Measurements from ENCODE around the gene PPARG.
"Not testable (repeated sequence)": the region's sequence is repeated elsewhere in the genome, so short reads cannot be mapped to it uniquely, and the experiment has no call there.

The PPARG gene

GRCh38 chr3:12288182-12289129, at the start of gene PPARG:
Gene PPARG (plus strand): TSS chr3:12289070. CDS start chr3:12379712, 90,642 bp downstream.
- FAIRE-seq: no peak

DNA sequence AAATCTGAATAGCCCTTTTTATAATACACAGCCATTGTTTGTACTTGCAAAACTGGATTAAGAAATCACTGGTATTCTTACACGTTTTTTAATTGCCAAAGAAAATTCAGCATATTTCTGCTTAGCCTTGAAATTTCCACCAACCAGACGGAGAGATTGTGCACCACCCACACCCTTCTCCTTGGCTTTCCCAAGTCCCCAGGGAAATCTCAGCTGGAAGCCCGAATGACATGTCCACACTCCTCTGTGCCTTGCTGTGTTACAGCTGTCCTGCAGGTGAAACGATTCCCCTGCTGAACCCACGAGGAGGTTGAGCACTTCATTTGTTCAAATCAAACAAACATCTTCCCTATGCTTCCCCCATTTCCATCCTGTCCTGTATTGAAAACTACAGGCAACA, 49.6 kb upstream of the PPARG start:
- no peak for FAIRE-seq

- FAIRE-seq: no peak
Observed at GRCh38 chr3:12242772-12243171, 46.1 kb upstream of the PPARG start.

GRCh38 chr3:12246497-12247163, 42.2 kb upstream of the PPARG start:
- FAIRE-seq: no peak

DNA sequence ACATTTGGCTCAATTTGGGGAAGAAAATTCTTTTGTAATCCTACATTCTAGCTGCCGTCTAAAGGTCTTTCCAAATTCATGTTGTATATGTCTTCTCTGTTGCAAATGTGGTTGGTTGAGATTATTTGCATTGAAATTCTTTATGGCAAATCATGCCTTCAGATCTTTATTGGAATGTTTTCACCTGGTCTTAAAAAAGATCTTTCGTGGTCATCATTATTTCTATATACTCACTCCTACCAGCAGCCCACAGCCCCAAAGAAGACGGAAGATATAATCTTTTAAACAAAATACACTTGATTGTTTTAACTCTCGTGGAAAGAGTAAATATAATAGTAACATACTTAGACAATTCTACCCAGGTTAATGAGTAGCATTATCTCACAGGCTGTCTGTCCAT, 41.5 kb upstream of the PPARG start:
- FAIRE-seq: no peak

GRCh38 chr3:12249519-12249918, 39.4 kb upstream of the PPARG start:
- no peak for FAIRE-seq

GRCh38 chr3:12252889-12253288, 36.0 kb upstream of the PPARG start:
- no peak for FAIRE-seq

DNA sequence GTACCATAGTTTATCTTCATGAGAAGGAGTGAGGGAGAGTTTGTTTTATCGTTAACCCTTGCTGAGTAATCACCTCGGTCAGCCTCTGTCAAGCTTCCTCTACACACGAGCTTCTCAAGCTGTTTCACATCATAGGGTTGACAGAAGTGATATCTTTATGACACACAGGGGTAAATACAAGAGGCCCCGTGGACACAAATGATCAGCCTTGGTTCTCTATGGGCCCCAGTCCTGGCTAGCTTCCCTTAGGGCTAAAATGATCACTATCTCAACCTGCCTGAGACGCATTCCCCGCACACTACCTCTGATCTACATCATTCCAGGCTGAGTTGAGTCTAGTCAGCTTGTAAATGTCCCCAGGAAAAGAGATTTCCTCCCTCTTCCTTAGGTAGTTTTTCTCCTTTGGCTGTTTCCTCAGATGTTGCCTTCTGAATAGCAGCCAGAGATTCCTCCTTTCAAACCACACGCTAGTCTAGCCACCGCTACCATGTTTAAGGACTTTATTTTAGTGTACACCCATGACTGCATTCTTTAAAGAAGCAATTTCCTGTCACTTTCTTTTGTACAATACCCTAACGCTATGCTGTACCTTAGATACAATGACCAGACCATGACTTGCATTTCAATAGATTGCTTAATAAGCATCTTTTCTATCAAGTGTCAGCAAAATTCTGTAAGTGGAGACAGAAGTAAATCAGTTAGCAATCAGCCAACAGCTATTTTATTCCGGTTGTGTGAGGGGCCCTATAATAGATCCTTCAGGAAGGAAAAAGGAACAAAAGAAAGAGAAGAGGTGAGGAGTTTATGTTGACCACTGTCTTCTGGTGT, 35.1 kb upstream of the PPARG start:
- no peak for FAIRE-seq

DNA sequence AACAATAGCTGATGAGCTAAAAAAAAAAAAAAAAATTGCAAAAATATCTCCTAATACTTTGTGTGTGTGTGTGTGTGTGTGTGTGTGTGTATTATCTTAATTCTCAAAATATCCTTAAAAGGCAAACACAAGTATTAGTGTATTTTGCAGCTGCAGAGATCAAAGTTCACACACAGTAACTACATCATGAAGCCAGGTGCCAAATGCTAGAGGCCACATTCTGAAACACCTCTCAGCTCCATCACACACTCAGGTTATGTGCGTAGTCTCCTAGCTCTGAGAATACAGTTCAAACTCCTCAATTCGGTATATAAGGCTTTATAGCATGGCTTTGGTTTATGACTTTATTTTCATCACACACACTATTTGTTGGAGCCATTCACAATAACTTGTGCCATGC, 33.5 kb upstream of the PPARG start:
- no peak for FAIRE-seq

DNA sequence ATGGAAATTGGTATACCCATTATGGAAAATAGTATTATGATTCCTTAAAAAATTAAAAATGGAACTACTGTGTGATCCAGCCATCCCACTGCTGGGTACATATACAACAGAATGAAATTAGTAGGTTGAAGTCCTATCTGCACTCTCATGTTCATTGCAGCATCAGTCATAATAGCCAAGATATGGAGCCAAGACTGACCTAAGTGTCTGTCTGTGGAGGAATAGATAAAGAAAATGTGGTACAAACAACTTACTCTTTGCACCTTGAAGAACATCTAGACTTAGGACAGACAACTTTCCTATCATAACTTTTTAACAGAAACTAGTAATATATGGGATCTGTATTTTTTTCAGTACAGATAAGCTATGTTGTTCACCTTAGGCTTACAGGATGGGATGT, 30.0 kb upstream of the PPARG start:
- FAIRE-seq: no peak

DNA sequence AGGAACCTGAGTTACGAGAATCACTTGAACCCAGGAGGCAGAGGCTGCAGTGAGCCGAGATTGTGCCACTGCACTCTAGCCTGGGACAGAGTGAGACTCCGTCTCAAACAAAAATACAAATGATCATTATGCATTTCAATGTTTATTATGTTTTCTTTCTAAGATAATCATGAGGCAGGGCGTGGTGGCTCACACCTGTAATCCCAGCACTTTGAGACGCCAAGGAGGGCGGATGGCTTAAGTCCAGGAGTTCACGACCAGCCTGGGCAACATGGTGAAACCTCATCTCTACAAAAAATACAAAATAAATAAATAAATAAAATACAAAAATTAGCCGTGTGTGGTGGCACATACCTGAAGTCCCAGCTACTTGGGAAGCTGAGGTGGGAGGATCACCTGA, 26.7 kb upstream of the PPARG start:
- FAIRE-seq: not testable (repeated sequence)

DNA sequence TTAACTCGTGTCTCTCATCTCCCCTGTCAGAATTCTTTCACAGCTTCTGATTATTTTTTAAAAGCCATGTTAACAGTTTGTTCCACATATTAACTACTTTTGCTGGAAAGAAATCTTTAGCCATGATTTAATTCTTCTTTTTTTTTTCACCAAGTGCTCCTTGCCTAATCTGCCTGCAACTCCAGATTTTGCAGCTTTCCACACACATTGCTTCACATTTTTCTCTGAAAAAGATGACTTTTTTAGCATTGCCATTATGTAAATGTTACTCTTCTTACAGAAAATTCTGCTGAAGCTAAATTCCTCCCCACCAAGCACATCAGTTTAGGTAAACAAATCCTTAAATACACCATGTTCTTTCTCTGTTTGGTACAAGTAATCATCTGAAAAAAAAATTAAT, 23.4 kb upstream of the PPARG start:
- FAIRE-seq: no peak

DNA sequence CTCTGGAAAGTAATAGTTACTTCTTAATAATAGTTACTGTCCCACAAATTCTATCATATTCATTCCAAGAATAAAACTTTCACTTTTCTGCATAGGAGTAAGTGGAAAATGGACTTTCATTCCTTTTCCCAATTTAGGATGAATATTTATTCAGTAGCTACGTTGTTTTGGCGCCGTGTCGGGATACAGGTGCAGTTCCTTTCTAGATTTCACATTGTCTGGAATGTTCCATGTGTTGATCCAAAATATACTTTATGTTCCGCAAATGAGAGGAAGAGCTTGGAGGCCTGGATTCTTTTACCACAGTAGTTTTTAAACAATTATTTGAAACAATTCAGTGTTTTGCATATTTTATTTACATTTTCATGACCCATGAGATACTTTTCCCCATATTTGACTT, 22.8 kb upstream of the PPARG start:
- no peak for FAIRE-seq

DNA sequence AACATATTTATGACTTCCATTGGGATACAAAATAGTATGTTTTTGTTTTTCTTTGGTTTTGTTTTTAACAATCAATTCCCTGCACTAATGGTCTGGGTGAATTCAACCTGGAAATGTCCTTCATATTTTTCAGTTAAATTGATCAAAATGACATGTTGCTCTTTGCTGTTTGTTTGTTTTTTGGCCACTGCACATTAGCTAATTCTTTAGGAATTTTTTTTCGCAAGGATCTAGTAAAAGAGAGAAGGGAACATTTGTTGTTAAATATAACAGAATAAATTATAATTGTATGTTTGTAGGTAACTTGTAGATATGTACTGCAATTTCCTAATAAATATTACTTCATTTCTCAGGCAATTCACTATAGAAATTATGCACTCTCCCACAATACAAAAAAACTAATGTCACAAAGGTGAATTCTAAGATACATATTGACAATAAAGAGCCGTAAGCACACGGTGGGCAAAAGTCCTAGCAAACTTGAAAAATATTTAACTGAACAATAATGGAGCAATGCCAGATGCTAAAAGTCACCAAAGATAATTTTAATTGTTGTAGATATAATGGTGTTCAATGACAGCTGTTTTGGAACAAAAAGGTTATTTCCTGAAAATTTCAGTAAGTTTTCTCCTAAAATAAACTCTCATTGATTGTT, 21.4 kb upstream of the PPARG start:
- no peak for FAIRE-seq

- no peak for FAIRE-seq
Observed at GRCh38 chr3:12268049-12268735, 20.7 kb upstream of the PPARG start.

DNA sequence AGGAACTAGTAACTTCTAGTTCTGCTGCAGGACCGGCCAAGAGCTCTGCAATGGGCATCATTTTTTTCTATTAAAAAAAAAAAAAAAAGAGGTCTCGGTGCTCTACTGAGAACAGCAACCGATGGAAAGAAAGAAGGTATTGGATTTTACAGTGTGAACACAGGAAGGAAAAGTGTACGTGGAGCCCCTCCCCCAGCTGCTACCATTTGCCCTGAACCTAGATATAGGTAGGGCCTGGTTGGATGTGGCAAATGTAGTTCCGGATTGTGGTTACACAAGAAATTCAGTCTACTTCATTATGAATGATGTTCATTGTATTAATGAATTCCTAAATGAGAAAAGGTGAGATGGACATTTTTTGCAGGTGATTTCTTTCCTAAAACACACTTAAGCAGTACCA, 17.9 kb upstream of the PPARG start:
- no peak for FAIRE-seq

DNA sequence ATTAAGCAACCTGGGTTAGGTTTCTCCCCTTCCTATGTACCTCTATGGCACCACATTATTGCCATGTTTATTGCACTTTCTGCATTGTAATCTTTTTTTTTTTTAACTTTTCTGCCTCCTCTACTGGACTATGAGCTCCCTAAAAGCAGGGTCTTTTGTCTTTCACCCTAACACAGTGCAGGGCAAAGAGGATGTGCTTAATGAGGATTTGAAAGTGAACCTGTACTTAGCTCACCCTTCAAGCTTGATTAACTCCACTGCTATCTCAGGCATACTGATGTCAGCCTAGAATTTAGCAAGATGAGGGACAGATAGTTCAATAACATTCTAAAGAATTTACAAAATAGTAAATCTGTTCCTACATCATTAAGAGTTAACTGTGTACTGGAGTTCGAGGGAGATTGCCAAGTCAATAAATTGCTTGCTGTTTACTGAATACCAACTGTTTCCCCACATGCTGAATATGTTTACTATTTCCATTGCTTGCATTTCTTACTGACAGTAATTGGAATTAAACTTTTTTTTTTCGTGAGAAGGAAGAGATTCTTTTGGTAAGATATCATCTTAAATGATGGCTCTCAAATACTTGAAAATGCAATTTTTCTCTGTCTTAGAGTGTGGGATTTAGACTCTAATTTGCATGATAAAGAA, 15.7 kb upstream of the PPARG start:
- FAIRE-seq: no peak

- no peak for FAIRE-seq
Observed at GRCh38 chr3:12275974-12276650, 12.8 kb upstream of the PPARG start.

DNA sequence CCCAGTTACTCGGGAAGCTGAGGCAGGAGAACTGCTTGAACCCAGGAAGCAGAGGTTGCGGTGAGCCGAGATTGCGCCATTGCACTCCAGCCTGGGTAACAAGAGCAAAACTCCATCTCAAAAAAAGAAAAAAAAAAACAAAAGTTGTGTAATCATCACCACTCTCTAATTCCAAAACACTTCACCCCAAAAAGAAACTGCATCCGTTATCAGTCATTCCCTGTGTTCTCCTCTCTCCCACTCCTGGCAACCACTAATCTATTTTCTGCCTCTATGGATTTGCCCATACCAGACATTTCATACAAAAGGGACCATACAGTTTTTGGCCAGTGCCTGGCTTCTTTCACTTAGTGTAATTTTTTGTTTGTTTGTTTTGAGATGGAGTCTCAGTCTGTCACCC, 12.0 kb upstream of the PPARG start:
- not testable (repeated sequence) for FAIRE-seq

- FAIRE-seq: no peak
Observed at GRCh38 chr3:12278566-12278965, 10.3 kb upstream of the PPARG start.
